HG03280 (cell line): ENCODE results near the gene ISG15.

Experiments
- ATAC-seq: cut with Tn5 transposase; IDR thresholded peaks from one replicate; pipeline ENCODE4 v1.9.1; 2021; ENCODE audit warnings: mild to moderate bottlenecking, moderate library complexity; ENCODE audit not compliant: unreplicated experiment

ISG15 gene

GRCh38 chr1:1013105-1013921 is at the start of gene ISG15:
Gene ISG15, plus strand, starts transcription at chr1:1013497. Its CDS starts 77 bp downstream, at chr1:1013574.
- ATAC-seq: peak; percentile 86

- ATAC-seq: no peak
Observed at GRCh38 chr1:963746-964525, 49.4 kb upstream of the ISG15 start.

GRCh38 chr1:964691-965525 is 48.4 kb upstream of the ISG15 start:
- no peak for ATAC-seq

GRCh38 chr1:965526-966134 is 47.7 kb upstream of the ISG15 start:
- ATAC-seq: no peak

GRCh38 chr1:966135-966703 is 47.1 kb upstream of the ISG15 start, which contains the start of gene PLEKHN1:
Gene PLEKHN1, plus strand, starts transcription at chr1:966482. Its CDS starts 50 bp downstream, at chr1:966532.
- no peak for ATAC-seq

GRCh38 chr1:966704-967300 is 46.5 kb upstream of the ISG15 start:
- ATAC-seq: peak; percentile 53

GRCh38 chr1:967466-968343 is 45.6 kb upstream of the ISG15 start:
- ATAC-seq: no peak

GRCh38 chr1:969260-969855 is 43.9 kb upstream of the ISG15 start:
- no peak for ATAC-seq

GRCh38 chr1:970242-970972 is 42.9 kb upstream of the ISG15 start:
- ATAC-seq: no peak

GRCh38 chr1:970973-971730 is 42.1 kb upstream of the ISG15 start:
- ATAC-seq: no peak

GRCh38 chr1:971751-972506 is 41.4 kb upstream of the ISG15 start:
- ATAC-seq: no peak

GRCh38 chr1:972726-973458 is 40.4 kb upstream of the ISG15 start:
- no peak for ATAC-seq

GRCh38 chr1:973459-974292 is 39.6 kb upstream of the ISG15 start:
- ATAC-seq: no peak

GRCh38 chr1:974293-974640 is 39.0 kb upstream of the ISG15 start:
- no peak for ATAC-seq
